ENCODE measurements around the gene FRMD3.

Gene FRMD3

DNA sequence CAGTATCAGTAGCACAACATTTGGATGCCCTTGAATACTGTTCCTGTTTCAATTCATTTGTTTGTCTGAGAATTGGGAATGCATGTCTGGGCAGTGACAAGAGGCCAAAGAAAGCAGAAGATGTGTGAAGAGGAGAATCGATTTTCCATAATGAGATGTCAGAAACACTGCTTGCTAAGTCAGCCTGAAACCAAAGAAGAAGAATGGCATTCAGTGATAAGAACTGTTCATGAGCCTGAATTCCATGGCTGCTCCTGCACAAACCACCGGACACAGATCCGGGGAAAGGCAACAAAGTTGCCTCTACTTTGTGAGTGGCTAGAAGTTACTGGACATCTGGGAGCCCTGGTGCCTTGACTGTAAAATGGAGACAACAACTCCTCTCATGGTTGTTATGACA lies 268.1 kb downstream of the FRMD3 start:
- no peak for DNase-seq

DNA sequence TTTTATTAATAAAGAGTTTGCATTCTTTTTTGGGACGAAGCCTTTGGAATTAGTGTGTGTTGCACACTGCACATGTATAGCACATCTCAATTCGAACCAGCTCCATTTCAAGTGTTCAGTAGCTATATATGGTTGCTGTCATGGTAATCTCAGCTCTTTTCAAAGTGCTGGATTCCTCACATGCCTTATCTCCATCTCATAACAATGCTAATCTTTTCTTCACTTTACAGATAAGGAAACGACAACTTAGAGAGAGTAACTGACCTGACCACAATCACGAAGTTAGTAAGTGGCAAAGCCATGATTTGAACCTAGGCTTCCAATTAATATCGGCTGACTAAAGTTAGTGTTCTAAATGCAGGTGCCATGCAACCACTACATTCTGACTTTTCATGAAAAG lies 270.5 kb downstream of the FRMD3 start:
- DNase-seq, result no peak

DNA sequence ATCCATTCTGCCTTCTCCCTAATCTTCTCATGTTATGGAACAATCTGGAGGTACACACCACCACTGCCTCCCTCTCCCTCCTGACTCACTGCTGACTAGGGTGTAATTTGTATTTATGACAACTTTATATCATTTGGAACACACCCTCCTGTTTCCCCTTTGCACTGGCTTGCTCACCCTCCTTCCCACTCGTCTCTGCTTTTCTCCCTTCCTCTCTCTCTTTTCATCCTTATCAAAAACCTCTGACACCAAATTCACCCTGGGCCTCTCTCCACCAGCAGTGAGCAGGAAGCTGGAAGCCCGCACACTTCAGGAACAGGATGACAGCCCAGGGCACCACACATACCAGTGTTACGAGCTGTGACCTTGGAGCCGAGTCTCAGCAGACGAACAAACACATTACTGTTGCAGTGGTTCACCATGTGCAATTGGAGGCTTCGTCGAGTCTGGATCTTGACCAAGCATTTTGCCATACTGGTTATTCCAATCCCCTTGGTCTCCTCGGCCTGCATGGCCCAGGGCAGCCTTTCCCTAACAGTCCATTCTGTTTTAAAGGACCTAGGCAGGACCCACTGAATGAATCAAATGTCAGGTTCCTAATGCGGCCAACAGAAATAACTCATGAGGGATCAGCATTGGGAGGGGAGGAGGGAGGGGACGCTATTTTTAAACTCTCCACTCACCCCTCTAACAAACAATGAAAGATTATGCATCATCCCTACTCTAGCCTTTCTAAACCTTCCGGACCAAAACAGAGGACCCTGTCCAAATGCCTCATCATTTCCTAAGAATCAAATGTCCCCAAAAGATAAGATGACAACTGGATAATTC lies 271.3 kb downstream of the FRMD3 start:
- peak; percentile 29 for DNase-seq

DNA sequence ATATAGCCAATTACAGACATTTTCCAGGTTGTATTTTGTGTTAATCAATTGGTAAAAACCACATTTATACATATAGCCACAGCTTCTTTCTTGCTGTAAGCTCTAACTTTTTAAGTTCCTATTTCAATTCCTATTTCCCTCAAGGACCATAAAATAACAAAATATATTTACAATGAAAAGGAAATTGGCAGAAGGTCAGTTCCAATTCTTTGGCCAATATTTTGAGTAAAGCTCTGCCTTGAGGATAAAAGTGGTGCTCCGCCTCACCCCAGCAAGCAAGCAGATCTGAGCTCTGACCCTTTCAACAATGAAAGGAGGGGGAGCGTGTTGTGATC lies 271.9 kb downstream of the FRMD3 start:
- DNase-seq, result no peak

DNA sequence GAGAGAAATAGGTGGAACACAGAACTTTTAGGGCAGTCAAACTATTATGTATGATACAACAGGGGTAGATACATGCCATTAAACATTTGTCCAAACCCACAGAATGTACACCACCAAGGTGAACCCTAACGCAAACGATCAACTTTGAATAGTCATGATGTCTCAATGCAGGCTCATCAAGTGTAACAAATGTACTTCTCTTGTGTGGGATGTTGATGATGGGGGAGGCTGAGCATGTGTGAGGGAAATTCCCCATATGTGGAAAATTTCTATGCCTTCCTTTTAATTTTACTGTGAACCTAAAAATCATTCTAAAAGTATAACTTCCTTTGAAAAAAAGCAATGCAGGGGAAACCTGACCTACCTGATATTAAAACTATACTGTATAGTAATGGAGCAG lies 273.9 kb downstream of the FRMD3 start:
- no peak for DNase-seq

DNA sequence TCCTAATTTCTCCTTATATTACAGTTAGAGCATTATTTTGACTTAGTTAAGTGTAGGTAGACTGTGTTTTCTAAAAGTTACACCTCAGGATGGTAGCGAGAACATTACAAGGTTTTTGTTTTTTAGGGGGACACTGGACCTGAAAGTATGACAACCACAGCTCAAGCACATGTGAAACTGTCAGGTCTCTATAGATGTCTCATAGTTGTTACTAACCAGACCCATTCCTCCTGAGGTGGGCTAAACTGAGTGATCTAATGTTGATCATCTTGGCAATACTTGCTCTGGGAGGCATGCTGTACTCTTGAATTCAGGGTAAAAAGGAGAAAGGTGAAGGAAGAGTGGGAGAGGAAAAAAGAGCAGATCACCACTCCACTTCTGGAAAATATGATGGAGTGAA lies 278.6 kb downstream of the FRMD3 start:
- no peak for DNase-seq

DNA sequence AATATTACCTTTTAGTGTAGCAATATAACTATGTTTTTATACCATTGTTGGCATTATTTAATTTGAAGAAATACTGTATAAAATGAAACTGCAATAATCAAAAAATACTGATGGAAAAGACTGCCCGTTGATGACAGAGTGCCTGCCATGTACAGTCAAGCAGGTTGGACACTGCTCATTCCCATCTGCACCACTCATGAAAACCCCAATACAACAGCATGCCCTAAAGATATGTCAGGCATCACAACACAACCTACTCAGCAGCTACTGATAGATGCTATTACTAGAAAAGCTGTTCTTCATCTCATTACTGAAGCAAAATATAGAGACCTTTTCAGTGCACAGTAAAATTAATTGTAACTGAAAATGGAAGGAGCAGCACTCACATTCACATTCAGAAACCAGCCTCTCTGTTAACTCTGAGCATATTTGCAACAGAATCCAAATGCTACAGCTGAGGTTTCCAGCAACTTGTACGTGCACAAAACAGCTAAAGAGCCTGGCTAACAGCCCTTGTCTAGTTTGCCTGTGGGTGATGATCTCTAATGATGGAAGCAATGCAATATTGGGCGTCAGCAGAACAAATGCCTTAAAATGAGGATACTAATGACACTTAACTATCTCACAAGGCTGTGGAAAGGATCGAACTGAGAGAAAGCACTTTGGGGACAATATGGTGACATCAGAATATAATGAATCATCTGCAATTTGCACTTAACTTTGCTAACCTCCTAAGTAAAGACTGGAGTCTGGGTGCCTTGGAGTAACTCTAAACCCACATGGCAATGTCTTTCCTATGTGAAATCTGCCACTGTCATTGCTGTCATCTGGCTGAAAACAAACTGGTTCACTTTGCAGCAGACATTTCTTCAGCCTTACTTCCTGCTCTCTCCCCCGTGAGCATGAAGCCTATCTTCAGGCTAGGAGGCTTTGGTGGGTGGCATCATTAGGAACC lies 280.0 kb downstream of the FRMD3 start:
- no peak for DNase-seq

DNA sequence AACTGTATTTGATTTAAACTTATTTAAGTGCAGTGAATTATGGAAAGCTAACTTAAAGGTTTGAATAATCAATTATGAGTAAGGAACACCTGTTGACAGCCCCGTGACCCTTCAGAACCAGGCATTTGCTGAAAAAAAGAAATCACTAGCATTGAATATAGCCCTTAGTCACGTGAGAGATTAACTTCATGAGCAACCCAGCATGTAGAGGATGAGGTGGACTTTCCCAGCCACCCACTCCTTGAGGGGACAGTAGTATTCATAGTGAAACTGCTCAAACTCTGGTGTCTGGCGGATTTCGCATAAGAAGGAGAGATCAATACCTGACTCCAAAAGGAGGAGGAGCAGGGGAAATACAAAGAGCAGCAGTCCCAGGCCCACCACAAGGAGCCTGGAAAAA lies 290.5 kb downstream of the FRMD3 start:
- DNase-seq, result no peak

DNA sequence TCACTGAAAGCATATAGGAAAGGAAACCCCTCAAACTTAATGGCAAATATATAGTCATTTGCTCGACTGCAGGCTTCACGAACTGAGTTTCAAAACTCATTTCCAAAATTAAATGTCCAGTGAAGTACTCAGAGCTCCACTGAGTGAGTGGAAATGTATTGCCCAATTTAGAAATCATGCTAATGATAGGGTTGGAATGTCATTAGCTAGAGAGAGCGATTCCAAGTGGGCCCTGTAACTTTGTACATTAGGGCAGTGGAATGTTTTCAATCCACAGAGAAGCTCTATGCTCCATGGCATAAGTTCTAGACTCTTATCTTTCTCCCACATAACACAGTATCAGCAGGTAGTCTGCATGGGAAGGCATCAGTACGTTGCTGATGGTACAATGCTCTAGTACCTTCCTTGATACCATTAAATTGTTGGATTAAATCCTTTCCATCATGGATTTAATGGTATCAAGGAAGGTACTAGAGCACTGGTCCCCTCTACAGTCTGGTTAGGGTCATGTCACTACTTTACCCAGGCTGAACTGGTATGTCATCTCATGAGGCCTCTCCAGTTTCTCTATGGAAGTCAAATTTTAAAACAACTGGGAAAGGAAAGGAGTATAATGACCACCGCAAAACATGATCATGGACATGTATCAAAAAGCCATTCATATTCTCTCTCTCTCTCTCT lies 292.1 kb downstream of the FRMD3 start:
- no peak for DNase-seq

DNA sequence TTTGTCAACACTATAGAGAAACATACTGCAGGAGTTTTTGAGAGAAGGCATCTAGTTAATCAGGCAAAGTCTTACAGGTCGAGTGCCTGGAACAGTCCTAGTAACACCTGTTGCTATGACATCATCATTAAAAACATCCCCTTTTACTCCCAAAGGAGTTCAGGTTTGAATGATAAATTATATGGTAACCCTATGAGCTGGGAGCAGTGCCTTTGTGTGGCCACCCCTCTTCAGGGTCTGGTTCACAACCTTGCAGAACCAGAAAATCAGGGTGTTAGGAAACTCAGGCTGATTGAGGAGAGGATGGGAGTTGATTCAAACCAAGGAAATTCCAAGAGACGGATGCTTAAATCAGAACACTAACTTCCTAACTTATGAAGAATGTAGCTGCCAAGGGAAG lies 296.1 kb downstream of the FRMD3 start:
- DNase-seq, result no peak

DNA sequence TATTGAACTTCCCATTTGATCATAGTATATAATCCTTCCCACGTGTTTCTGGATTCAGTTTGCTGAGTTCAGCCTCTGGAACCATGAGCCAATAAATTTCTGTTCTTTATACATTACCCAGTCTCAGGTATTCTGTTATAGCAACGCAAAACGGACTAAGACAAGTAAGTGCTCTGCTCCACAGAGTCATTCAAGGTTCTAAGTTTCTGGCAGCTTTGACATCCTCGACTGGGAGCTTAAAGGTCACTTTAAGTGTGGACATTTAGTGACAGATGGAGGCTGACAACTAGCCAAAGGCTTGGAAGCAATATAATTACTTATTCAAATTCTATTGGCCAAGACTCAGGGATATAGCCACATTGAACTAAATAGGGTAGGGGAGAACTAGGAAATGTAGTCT lies 297.5 kb downstream of the FRMD3 start:
- no peak for DNase-seq

DNA sequence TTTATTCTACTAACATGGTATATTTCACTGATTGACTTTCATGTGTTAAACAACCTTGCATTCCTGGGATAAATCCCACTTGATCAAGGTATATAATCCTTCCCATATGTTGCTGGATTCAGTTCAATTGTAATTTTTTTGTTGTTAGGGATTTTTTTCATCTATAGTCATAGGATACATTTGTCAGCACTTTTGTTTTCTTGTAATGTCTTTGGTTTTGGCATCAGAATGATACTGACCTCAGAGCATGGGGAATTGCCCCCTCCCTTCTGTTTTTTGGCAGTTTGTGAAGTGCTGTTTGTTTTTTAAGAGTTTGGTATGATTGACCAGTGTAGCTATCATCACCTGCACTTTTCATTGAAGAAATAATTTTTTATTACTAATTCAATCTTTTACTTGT lies 298.5 kb downstream of the FRMD3 start:
- peak; percentile 44 for DNase-seq

DNA sequence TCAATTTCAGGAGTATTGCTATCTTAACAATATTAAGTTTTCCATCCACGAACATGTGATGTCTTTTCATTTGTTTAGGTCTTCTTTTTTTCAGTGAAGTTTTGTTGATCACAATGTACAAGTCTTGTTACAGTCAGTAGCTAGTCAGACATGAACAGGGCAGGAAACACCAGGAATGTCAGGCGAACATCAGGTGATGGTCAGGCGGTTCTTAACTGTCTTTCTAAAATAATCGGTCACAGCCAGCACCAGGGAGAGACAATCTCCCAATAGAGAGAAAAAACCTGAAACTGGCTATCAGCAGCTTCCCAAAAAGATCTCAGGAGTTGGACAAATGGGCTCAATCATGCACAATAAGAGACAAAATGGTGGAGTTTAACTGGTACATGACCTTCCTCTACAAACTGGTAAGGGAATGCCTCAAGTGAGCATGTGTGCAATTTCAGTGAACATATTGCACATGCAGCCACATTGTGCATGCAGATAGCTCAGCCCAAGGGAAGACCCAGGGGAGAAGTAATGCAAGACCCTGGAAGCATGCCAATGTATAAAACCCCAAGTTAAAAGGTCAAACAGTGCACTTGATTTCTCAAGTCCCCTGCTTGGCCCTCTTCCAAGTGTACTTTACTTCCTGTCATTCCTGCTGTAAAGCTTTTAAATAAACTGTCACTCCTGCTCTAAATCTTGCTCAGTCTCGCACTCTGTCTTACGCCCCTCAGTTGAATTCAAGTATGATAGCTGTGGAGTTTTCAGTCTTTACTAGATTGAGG lies 299.1 kb downstream of the FRMD3 start:
- DNase-seq, result peak; percentile 32

DNA sequence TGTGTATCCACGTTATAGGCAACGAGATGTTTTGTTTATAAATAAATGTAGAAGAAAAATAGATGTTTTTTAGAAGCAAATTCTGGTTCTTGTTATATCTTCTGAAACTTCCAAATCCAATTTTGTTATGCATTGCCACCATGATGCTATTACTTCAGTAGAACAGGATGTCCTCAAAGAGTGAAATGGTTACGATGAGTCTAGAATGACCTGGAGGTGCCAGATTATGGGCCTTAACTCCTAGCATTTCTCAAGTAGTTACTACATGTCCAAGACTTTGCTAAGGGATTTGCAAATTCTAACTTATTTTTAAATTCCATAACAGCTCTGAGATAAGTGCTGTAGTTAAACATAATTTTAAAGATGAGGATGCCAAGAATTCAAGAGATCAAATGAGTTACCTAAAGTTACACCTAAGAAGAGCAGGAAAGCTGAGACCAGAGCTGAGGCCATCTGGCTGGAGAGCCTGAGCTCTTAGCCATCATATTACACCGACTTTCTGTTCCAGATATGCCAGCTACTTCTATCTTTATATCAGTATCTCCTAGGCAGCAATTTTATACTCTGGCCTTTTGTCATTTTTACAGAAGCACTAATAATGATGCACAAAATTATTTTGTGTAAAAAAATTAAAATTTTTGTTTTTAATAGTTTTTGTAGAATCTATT lies 302.0 kb downstream of the FRMD3 start:
- no peak for DNase-seq

DNA sequence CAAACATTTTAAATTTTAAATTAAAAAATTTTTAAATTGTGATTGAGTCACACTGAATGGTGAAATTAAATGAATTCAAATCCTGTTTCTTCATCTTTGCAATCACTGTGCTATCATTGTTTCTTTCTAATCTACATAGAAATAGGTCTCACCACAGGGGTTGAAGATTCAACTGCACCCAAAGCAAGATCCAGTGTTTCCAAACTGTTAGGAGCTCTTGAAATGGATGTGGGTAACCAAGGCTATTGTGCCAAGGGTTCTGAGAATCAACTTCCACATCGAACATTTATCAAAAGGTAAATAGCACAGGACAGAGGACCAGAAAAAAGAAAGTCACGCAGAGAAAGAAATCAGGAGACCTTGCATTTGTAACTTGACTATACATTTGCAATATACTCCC lies 302.7 kb downstream of the FRMD3 start:
- DNase-seq, result no peak

DNA sequence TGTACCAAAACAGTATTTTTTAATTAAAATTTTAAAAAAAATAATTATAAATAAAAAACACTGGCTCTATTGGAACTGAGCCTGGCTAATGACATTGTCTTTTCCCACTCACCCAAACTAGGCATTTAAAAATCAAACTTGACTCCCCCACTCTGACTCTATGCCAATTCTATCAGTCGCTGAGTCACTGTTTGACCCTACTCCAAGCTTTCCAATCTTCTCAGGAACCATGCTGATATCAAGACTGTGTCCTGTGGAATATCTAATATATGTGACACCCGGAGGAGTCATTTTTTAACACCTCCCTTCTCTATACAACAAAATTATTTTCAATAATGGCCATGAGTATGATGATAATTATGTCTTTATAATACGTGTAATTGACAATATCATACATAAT lies 303.7 kb downstream of the FRMD3 start:
- no peak for DNase-seq

DNA sequence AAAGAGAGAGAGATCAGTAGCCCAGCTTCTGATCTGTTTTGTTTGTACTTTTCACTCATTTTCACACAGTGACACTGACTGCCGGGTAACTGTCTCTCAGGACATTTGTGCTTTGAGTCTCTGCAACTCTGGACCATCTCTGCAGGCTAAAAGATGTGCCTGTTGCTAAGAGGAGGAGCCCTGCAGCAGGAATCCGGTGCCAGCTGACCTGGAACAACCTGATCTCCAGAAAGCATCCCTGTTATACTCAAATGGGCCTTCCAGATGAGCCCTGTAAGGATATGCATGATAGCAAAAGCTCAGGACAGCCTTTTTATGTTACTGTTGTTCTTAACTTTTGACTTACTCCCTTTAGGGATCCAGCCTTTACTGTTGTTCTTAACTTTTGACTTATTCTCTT lies 304.6 kb downstream of the FRMD3 start:
- DNase-seq, result no peak

DNA sequence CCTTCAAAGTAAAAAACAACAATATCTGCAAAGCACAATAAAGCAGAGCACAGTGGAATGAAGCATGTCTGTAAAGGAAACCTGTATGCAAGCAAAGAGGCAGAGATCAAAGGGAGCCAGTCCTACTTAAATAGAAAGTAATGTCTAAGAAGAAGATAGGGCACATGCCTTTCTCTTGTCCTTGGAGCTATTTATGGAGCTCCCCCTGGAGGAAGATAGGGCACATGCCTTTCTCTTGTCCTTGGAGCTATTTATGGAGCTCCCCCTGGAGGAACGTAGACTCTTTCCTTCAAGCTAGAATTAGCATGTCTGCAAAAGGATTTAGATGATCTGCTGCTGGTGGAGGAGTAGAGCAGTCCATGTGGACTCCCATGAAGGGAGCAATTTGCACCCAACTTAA lies 307.2 kb downstream of the FRMD3 start:
- no peak for DNase-seq

DNA sequence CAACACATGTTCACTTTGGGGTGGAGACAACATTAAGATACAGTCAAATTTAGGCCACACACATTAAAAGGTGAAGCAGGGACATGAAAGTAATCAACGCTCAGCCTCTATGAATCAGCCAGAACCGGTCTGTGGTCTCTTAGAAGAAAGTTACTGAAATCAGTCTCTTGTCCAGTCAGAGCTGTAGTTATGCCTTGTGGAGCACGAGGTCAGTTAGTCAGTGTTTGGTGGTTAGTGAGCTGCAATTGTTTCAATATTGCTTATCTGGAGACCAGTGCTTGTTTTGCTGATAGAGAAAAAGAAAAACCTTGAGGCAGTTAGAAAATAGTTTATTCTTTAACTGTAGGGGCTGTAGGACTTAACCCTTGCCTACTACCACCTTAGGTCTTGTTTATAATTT lies 317.5 kb downstream of the FRMD3 start:
- no peak for DNase-seq

DNA sequence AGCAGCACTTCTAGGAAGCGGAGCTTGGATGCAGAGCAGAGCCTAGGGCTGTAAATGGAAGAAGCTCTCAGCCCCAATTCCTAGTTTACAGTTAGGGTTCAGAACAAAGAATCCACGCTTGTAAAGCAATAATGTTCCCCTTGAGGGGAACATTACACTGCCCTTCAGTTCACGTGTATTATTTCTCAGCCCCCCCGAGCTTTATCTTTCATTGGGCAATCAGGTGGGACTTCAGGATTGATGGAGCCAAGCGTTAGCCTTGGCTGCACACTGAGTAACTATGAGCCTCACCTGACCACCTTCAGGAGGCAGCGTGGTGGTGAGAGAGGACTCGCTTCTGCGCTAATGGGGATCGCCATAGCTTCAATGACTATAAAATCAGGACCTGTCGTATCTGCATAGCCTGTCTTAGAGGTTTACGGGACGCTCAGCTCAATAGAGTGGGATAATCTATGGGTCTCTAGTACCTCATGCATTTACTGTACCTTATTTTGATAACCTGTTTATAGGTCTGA lies 318.2 kb downstream of the FRMD3 start:
- DNase-seq, result no peak

DNA sequence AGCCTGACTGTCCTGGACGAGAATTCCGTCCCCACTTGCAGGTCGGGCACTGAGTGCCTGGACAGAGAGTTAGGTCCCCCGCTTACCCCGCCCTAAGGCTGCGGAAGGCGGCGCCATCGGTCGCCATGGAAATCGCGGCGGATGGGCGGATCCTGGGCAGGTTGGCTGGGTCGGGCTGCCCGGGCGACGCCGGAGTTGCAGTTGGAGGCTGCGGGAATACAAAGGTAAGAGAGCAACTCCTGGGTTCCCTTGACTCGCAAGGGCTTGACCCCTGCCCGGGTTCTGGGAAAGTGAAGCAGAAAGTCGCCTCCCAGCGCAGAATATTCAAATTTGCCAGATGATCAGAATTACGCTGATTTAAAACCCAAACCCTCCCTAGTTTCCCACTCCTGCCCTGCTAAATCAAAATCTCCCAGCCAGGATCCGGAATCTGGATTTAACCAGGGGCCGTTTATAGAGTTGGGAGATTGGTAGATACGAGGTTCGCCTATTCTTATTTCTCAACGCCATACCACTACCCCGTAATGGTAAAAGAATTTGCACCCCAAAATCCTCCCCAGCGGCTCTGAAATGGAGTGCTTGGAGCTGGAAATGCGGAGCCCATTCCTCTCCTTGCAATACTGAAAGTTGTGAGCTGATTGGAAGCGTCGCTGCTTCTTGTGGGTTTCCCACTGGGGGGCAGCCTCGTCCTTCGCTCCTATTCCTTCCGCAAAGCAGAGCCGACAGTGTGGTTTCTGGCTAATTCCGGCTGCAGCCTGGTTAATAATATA lies 318.9 kb downstream of the FRMD3 start:
- DNase-seq, result peak; percentile 89
